Astrocyte (in vitro differentiated cells and primary cell): ENCODE measurements around the gene TXNDC9. TPM values are rescaled to one million over a fixed set of nuclear protein-coding genes. Genes with fewer than 3 reads are reported as not detected.
"Not testable (repeated sequence)": the region's sequence is repeated elsewhere in the genome, so short reads cannot be mapped to it uniquely, and the experiment has no call there.

Source experiments
- DNase-seq: peaks from one replicate; pipeline ENCODE4 v3.0.0-alpha.2; 2010; ENCODE audit warnings: low read depth
- FAIRE-seq: peaks from 2 replicates; lab custom pipeline; 2011; peaks lifted over from hg19 to GRCh38; lab: Jason Lieb, UNC
- H2AFZ ChIP-seq: 2 replicates; pipeline ENCODE4 v1.6.0; 2012; ENCODE audit warnings: low read depth, low read length, inconsistent platforms
- H3K27ac ChIP-seq: 2 replicates; pipeline ENCODE4 v1.5.1; 2011; ENCODE audit warnings: low read depth, low read length, inconsistent platforms
- H3K27me3 ChIP-seq: 2 replicates; pipeline ENCODE4 v1.6.0; 2011; ENCODE audit warnings: low read length, inconsistent platforms; ENCODE audit not compliant: insufficient read depth
- H3K36me3 ChIP-seq: 2 replicates; pipeline ENCODE4 v1.5.1; 2011; ENCODE audit warnings: low read length, inconsistent platforms; ENCODE audit not compliant: insufficient read depth
- H3K4me1 ChIP-seq: 2 replicates; pipeline ENCODE4 v1.5.1; 2011; ENCODE audit warnings: low read length, inconsistent platforms; ENCODE audit not compliant: insufficient read depth
- H3K4me2 ChIP-seq: 2 replicates; pipeline ENCODE4 v1.6.0; 2012; ENCODE audit warnings: low read length, inconsistent platforms
- H3K4me3 ChIP-seq: 2 replicates; pipeline ENCODE4 v1.5.1; 2011; ENCODE audit warnings: low read depth, mild to moderate bottlenecking, low read length, inconsistent platforms; ENCODE audit not compliant: insufficient read depth
- H3K79me2 ChIP-seq: 2 replicates; pipeline ENCODE4 v1.6.0; 2012; ENCODE audit warnings: mild to moderate bottlenecking, low read length, inconsistent platforms; ENCODE audit not compliant: insufficient read depth
- H3K9ac ChIP-seq: 2 replicates; pipeline ENCODE4 v1.6.0; 2012; ENCODE audit warnings: mild to moderate bottlenecking, low read length, inconsistent platforms
- H3K9me3 ChIP-seq: 2 replicates; pipeline ENCODE4 v1.5.1; 2012; ENCODE audit warnings: low read depth, mild to moderate bottlenecking, low read length, inconsistent platforms; ENCODE audit not compliant: insufficient read depth
- H4K20me1 ChIP-seq: 2 replicates; pipeline ENCODE4 v1.6.0; 2012; ENCODE audit warnings: low read length, inconsistent platforms; ENCODE audit not compliant: insufficient read depth
- H3K27ac Mint-ChIP-seq: one replicate; pipeline ENCODE4 v1.8.0; 2021; ENCODE audit warnings: mild to moderate bottlenecking, mixed read lengths; ENCODE audit not compliant: unreplicated experiment
- H3K27me3 Mint-ChIP-seq: one replicate; pipeline ENCODE4 v1.8.0; 2021; ENCODE audit warnings: low read depth, mixed read lengths; ENCODE audit not compliant: unreplicated experiment
- H3K36me3 Mint-ChIP-seq: one replicate; pipeline ENCODE4 v1.8.0; 2021; ENCODE audit warnings: low read depth, mixed read lengths; ENCODE audit not compliant: unreplicated experiment
- H3K4me1 Mint-ChIP-seq: one replicate; pipeline ENCODE4 v1.8.0; 2021; ENCODE audit warnings: low read depth, mixed read lengths; ENCODE audit not compliant: unreplicated experiment
- H3K4me3 Mint-ChIP-seq: one replicate; pipeline ENCODE4 v1.8.0; 2021; ENCODE audit warnings: mild to moderate bottlenecking, moderate library complexity, mixed read lengths; ENCODE audit not compliant: unreplicated experiment
- H3K9me3 Mint-ChIP-seq: one replicate; pipeline ENCODE4 v1.8.0; 2021; ENCODE audit warnings: mild to moderate bottlenecking, mixed read lengths; ENCODE audit not compliant: unreplicated experiment
- CTCF ChIP-seq: IDR thresholded peaks from 2 replicates; pipeline ENCODE4 v1.5.1; 2011; ENCODE audit warnings: low read depth, mild to moderate bottlenecking, inconsistent platforms, low read length, moderate library complexity; ENCODE audit not compliant: insufficient read depth
- EZH2 ChIP-seq: IDR thresholded peaks from 2 replicates; pipeline ENCODE4 v1.6.1; 2012; ENCODE audit warnings: mild to moderate bottlenecking, low read length, inconsistent platforms; ENCODE audit not compliant: insufficient read depth
- total RNA-seq: library from RNA; stranded (reverse); gene quantifications from 2 replicates; pipeline ENCODE4 v1.2.1, GENCODE V29; 2021

Gene TXNDC9
- total RNA-seq, 1 donor from 2014 or later = 48.3 TPM

GRCh38 chr2:99337113-99338028, 1.2 kb upstream of the TXNDC9 start, which contains the start of gene EIF5B:
TSS of gene EIF5B (plus strand) at chr2:99337389. CDS start at chr2:99337555, 166 bp downstream.
- FAIRE-seq (no peak), DNase-seq (peak; percentile 85)
- Histone ChIP-seq H3K9ac (peak within 1 kb of the TSS; percentile 93), H3K4me2 (peak within 1 kb of the TSS; percentile 95), H3K4me3 (peak within 1 kb of the TSS; percentile 95), H3K36me3 (peaks cover 6% of the 10 kb centered on the region), H3K9me3 (no peaks in the 10 kb centered on the region), H3K27ac (peak within 1 kb of the TSS; percentile 92), H2AFZ (peak within 1 kb of the TSS; percentile 98), H3K4me1 (peaks cover 10% of the 10 kb centered on the region), H4K20me1 (peaks cover 56% of the 10 kb centered on the region), H3K27me3 (no peaks in the 10 kb centered on the region), H3K79me2 (peaks cover 90% of the 10 kb centered on the region)
- H3K4me1 Mint-ChIP-seq = peaks cover 21% of the 10 kb centered on the region
- no peak within 1 kb of the TSS for H3K27ac Mint-ChIP-seq
- H3K4me3 Mint-ChIP-seq = no peak within 1 kb of the TSS
- TF ChIP-seq CTCF (peak; percentile 32), EZH2 (no peak)
- peaks cover 3% of the 10 kb centered on the region for H3K36me3 Mint-ChIP-seq
- no peaks in the 10 kb centered on the region for H3K27me3 Mint-ChIP-seq
- no peaks in the 10 kb centered on the region for H3K9me3 Mint-ChIP-seq

- peaks cover 89% of the 10 kb centered on the region for H3K79me2 ChIP-seq
- H3K4me2 ChIP-seq = peak overlapping the region; percentile 95
- Mint-ChIP-seq H3K9me3 (no peaks in the 10 kb centered on the region), H3K36me3 (peaks cover 3% of the 10 kb centered on the region), H3K27me3 (no peaks in the 10 kb centered on the region), H3K4me3 (no peak overlapping the region), H3K4me1 (peaks cover 21% of the 10 kb centered on the region), H3K27ac (no peak overlapping the region)
- no peak for DNase-seq
- peaks cover 51% of the 10 kb centered on the region for H4K20me1 ChIP-seq
- peaks cover 11% of the 10 kb centered on the region for H3K36me3 ChIP-seq
- H2AFZ ChIP-seq = peak overlapping the region; percentile 89
- peak overlapping the region; percentile 93 for H3K9ac ChIP-seq
- H3K9me3 ChIP-seq = no peaks in the 10 kb centered on the region
- FAIRE-seq = no peak
- H3K27me3 ChIP-seq = no peaks in the 10 kb centered on the region
- TF ChIP-seq EZH2 (no peak), CTCF (no peak)
- H3K4me1 ChIP-seq = peaks cover 10% of the 10 kb centered on the region
- H3K4me3 ChIP-seq = peak overlapping the region; percentile 95
- H3K27ac ChIP-seq = peak overlapping the region; percentile 82
These were observed 625 bp upstream of the TXNDC9 start for GRCh38 chr2:99336804-99337112.

GRCh38 chr2:99325384-99325783, 10.7 kb downstream of the TXNDC9 start:
- Mint-ChIP-seq H3K27ac (no peak overlapping the region), H3K9me3 (no peaks in the 10 kb centered on the region), H3K4me1 (peaks cover 5% of the 10 kb centered on the region), H3K4me3 (no peak overlapping the region), H3K36me3 (peaks cover 15% of the 10 kb centered on the region), H3K27me3 (no peaks in the 10 kb centered on the region)
- Histone ChIP-seq H3K9ac (no peak overlapping the region), H3K79me2 (peaks cover 36% of the 10 kb centered on the region), H3K4me3 (no peak overlapping the region), H3K36me3 (peaks cover 44% of the 10 kb centered on the region), H3K27ac (no peak overlapping the region), H2AFZ (no peak overlapping the region), H3K4me1 (peaks cover 4% of the 10 kb centered on the region), H4K20me1 (peaks cover 28% of the 10 kb centered on the region), H3K9me3 (no peaks in the 10 kb centered on the region), H3K4me2 (no peak overlapping the region), H3K27me3 (no peaks in the 10 kb centered on the region)
- FAIRE-seq (no peak), DNase-seq (no peak)
- TF ChIP-seq CTCF (no peak), EZH2 (no peak)

- H3K27me3 Mint-ChIP-seq, H3K27ac Mint-ChIP-seq, H3K4me1 Mint-ChIP-seq, FAIRE-seq, H3K9ac ChIP-seq, H3K4me2 ChIP-seq, H3K79me2 ChIP-seq, H3K9me3 ChIP-seq, H2AFZ ChIP-seq, H3K27me3 ChIP-seq, H3K27ac ChIP-seq, H3K4me1 ChIP-seq, H3K9me3 Mint-ChIP-seq, DNase-seq, H3K4me3 Mint-ChIP-seq, H3K4me3 ChIP-seq: not testable (repeated sequence)
- Histone ChIP-seq H3K36me3 (peaks cover 29% of the 10 kb centered on the region), H4K20me1 (peaks cover 10% of the 10 kb centered on the region)
- peaks cover 16% of the 10 kb centered on the region for H3K36me3 Mint-ChIP-seq
These were observed 18.3 kb downstream of the TXNDC9 start for GRCh38 chr2:99317873-99318200.
